Peyer's patch (tissue), 4 donors: ENCODE data around the gene ZSCAN21.

Experiments
- POLR2A ChIP-seq, 2 donors: fragments of 450-650 bp; IDR thresholded peaks; one replicate each; pipeline ENCODE4 v1.5.1; 2017; ENCODE audit warnings: antibody characterized with exemption in 2 of 2, mild to moderate bottlenecking in 2 of 2, moderate library complexity in 2 of 2
- TF ChIP-seq, protein P1 (sequence below), 6 experiments: fragments of 450-650 bp in 4 of 6; fragments of 200-600 bp in 2 of 6; sonication (generic) in 1 of 6; IDR thresholded peaks; one replicate each; pipeline ENCODE4 v1.5.1; 2017 to 2019; ENCODE audit warnings: antibody characterized with exemption in 6 of 6, mild to moderate bottlenecking in 3 of 6, moderate library complexity in 1 of 6

DNA sequence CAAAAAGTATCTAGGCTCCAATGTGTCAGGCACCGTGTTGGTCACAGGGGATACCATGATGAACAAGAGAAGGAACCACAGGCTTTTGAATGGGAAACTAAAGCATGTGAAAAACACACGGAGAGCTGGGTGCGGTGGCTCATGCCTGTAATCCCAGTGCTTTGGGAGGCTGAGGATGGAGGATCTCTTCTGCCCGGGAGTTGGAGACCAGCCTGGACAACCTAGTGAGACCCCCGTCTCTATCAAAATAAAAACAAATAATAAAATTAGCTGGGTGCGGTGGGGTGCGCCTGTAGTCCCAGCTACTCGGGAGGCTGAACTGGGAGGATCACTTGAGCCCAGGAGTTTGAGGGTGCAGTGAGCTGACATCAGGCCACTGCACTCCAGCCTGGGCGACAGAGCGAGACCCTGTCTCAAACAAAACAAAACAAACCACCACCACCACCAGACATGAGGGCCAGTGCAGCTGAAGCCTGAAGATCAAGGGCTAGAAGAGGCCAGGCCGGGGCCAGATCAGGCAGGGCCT is 38.6 kb downstream of the ZSCAN21 start:
- TF ChIP-seq, protein P1, sequence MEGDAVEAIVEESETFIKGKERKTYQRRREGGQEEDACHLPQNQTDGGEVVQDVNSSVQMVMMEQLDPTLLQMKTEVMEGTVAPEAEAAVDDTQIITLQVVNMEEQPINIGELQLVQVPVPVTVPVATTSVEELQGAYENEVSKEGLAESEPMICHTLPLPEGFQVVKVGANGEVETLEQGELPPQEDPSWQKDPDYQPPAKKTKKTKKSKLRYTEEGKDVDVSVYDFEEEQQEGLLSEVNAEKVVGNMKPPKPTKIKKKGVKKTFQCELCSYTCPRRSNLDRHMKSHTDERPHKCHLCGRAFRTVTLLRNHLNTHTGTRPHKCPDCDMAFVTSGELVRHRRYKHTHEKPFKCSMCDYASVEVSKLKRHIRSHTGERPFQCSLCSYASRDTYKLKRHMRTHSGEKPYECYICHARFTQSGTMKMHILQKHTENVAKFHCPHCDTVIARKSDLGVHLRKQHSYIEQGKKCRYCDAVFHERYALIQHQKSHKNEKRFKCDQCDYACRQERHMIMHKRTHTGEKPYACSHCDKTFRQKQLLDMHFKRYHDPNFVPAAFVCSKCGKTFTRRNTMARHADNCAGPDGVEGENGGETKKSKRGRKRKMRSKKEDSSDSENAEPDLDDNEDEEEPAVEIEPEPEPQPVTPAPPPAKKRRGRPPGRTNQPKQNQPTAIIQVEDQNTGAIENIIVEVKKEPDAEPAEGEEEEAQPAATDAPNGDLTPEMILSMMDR (IDR thresholded peaks at IDR 0.05), result no peak
- no peak for TF ChIP-seq POLR2A (IDR thresholded peaks at IDR 0.05)
